A549 (cell line): ENCODE data around the gene PPP2R5C. TPM values are rescaled to one million over a fixed set of nuclear protein-coding genes. Genes with fewer than 3 reads are reported as not detected.

ENCODE experiments used
- ATAC-seq, 2 experiments: fragments of 200-7000 bp in 1 of 2; fragments of >200 bp in 1 of 2; cut with Nextera tagmentation in 1 of 2; cut with Tn5 transposase in 1 of 2; 3 replicates each; pipeline versions ENCODE4 v1.8.0 to v1.9.1; 2018 to 2020; ENCODE audit warnings: mild to moderate bottlenecking in 1 of 2, moderate library complexity in 1 of 2
- CTCF ChIA-PET: fragments of 300-600 bp; sonication (Branson Sonifier 250); formaldehyde crosslinking; extraction: SDS; loops from one replicate; lab custom pipeline; 2021; ENCODE audit warnings: antibody characterized with exemption, inconsistent platforms; lab: Yijun Ruan, JAX
- POLR2A ChIA-PET: fragments of 350-600 bp; formaldehyde crosslinking; extraction: SDS; loops from one replicate; lab custom pipeline; 2021; ENCODE audit warnings: antibody characterized with exemption, inconsistent platforms; lab: Yijun Ruan, JAX
- DNase-seq, 2 experiments: peaks; one replicate each; pipeline versions ENCODE4 v3.0.0 to v3.0.0-alpha.2; 2011 to 2016; ENCODE audit warnings: low read depth in 1 of 2, low spot score in 1 of 2
- FAIRE-seq: peaks from 2 replicates; lab custom pipeline; 2011; peaks lifted over from hg19 to GRCh38; lab: Jason Lieb, UNC
- H3K27ac ChIP-seq, 2 experiments: fragments of >200 bp; sonication (Bioruptor Twin); formaldehyde crosslinking; 3 replicates each; pipeline ENCODE4 v1.5.1; 2016 to 2017
- H3K4me1 ChIP-seq: fragments of >200 bp; sonication (Bioruptor Twin); formaldehyde crosslinking; 3 replicates; pipeline ENCODE4 v1.6.1; 2016
- H3K4me2 ChIP-seq: fragments of >200 bp; sonication (Bioruptor Twin); formaldehyde crosslinking; 3 replicates; pipeline ENCODE4 v1.6.1; 2016
- H3K4me3 ChIP-seq: fragments of >200 bp; sonication (Bioruptor Twin); formaldehyde crosslinking; 3 replicates; pipeline ENCODE4 v1.5.1; 2016
- H3K9me3 ChIP-seq: fragments of >200 bp; sonication (Bioruptor Twin); formaldehyde crosslinking; 3 replicates; pipeline ENCODE4 v1.6.1; 2016
- CBX2 ChIP-seq: fragments of 200-600 bp; sonication (generic); IDR thresholded peaks from 2 replicates; pipeline ENCODE4 v1.6.1; 2016; ENCODE audit warnings: low read depth, mild to moderate bottlenecking, borderline replicate concordance
- CBX8 ChIP-seq: fragments of 200-600 bp; sonication (generic); IDR thresholded peaks from 2 replicates; pipeline ENCODE4 v1.6.1; 2016
- CEBPB ChIP-seq, 2 experiments: fragments of >200 bp in 1 of 2; sonication (Bioruptor Twin) in 1 of 2; formaldehyde crosslinking in 1 of 2; IDR thresholded peaks; 2 replicates each; pipeline ENCODE4 v1.6.1; 2012 to 2016
- CHD4 ChIP-seq: fragments of 200-600 bp; sonication (generic); IDR thresholded peaks from 2 replicates; pipeline ENCODE4 v1.6.1; 2016; ENCODE audit warnings: antibody characterized with exemption, mild to moderate bottlenecking, borderline replicate concordance
- EHF ChIP-seq: fragments of 250-450 bp; sonication (Bioruptor Pico); IDR thresholded peaks from 2 replicates; pipeline ENCODE4 v1.5.0; 2020; ENCODE audit warnings: mild to moderate bottlenecking
- EP300 ChIP-seq, 2 experiments: fragments of >200 bp; sonication (Bioruptor Twin); formaldehyde crosslinking; IDR thresholded peaks; 2 replicates in 1 of 2; 3 replicates in 1 of 2; pipeline ENCODE4 v1.6.1; 2016 to 2017
- FOSB ChIP-seq: fragments of 250-450 bp; sonication (Bioruptor Pico); IDR thresholded peaks from 2 replicates; pipeline ENCODE4 v1.5.0; 2020; ENCODE audit warnings: mild to moderate bottlenecking, moderate library complexity
- GATA3 ChIP-seq: IDR thresholded peaks from 2 replicates; pipeline ENCODE4 v1.6.1; 2012; ENCODE audit warnings: borderline replicate concordance
- HOXB13 ChIP-seq: fragments of 250-450 bp; sonication (Bioruptor Pico); IDR thresholded peaks from 2 replicates; pipeline ENCODE4 v1.5.0; 2020; ENCODE audit warnings: low read depth, mild to moderate bottlenecking, moderate library complexity
- JUN ChIP-seq, 2 experiments: fragments of >200 bp; sonication (Bioruptor Twin); formaldehyde crosslinking; IDR thresholded peaks; 2 replicates in 1 of 2; 3 replicates in 1 of 2; pipeline ENCODE4 v1.6.1; 2016 to 2017
- JUNB ChIP-seq: fragments of >200 bp; sonication (Bioruptor Twin); formaldehyde crosslinking; IDR thresholded peaks from 2 replicates; pipeline ENCODE4 v1.6.1; 2016
- KDM1A ChIP-seq: fragments of 200-600 bp; sonication (generic); IDR thresholded peaks from 2 replicates; pipeline ENCODE4 v1.6.1; 2016; ENCODE audit warnings: low read depth, mild to moderate bottlenecking
- MAFK ChIP-seq: fragments of 450-650 bp; IDR thresholded peaks from 2 replicates; pipeline ENCODE4 v1.6.1; 2014; ENCODE audit not compliant: partially characterized antibody
- MAZ ChIP-seq: fragments of 150-350 bp; IDR thresholded peaks from 2 replicates; pipeline ENCODE4 v1.6.1; 2014; ENCODE audit warnings: antibody characterized with exemption, low read depth, low read length, borderline replicate concordance
- MYC ChIP-seq: IDR thresholded peaks from 2 replicates; pipeline ENCODE4 v1.6.1; 2012; ENCODE audit warnings: mild to moderate bottlenecking, inconsistent platforms, low read length, improper control_type of control experiment, borderline replicate concordance
- NFE2L2 ChIP-seq: fragments of 150-350 bp; conservative IDR thresholded peaks from 2 replicates; pipeline ENCODE4 v1.6.1; 2014; ENCODE audit warnings: low read length
- NPAS2 ChIP-seq: fragments of 250-450 bp; sonication (Bioruptor Pico); IDR thresholded peaks from 2 replicates; pipeline ENCODE4 v1.8.0; 2022; ENCODE audit warnings: mild to moderate bottlenecking, moderate library complexity, borderline replicate concordance
- NR3C1 ChIP-seq: fragments of >200 bp; sonication (Bioruptor Twin); formaldehyde crosslinking; IDR thresholded peaks from 3 replicates; pipeline ENCODE4 v1.6.1; 2017
- PHF8 ChIP-seq: fragments of 200-600 bp; sonication (generic); IDR thresholded peaks from 2 replicates; pipeline ENCODE4 v1.6.1; 2016; ENCODE audit warnings: low read depth, mild to moderate bottlenecking, antibody characterized with exemption, moderate library complexity, borderline replicate concordance
- POLR2A ChIP-seq: IDR thresholded peaks from 2 replicates; pipeline ENCODE4 v1.6.1; 2012; ENCODE audit warnings: mild to moderate bottlenecking, low read length
- POLR2AphosphoS2 ChIP-seq: conservative IDR thresholded peaks from 2 replicates; pipeline ENCODE4 v1.6.1; 2012; ENCODE audit warnings: low read length, improper control_type of control experiment, inconsistent platforms
- RAD21 ChIP-seq, 2 experiments: fragments of >200 bp in 1 of 2; sonication (Bioruptor Twin) in 1 of 2; formaldehyde crosslinking in 1 of 2; IDR thresholded peaks in 1 of 2; conservative IDR thresholded peaks in 1 of 2; 2 replicates in 1 of 2; 3 replicates in 1 of 2; pipeline ENCODE4 v1.6.1; 2012 to 2018; ENCODE audit warnings: inconsistent platforms in 1 of 2
- SMC3 ChIP-seq: fragments of >200 bp; sonication (Bioruptor Twin); formaldehyde crosslinking; IDR thresholded peaks from 3 replicates; pipeline ENCODE4 v1.6.1; 2018; ENCODE audit warnings: inconsistent platforms
- TP53 ChIP-seq: fragments of 250-450 bp; sonication (Bioruptor Pico); IDR thresholded peaks from 2 replicates; pipeline ENCODE4 v1.5.0; 2021; ENCODE audit warnings: mild to moderate bottlenecking, moderate library complexity
- ZC3H11A ChIP-seq: fragments of 450-650 bp; IDR thresholded peaks from 2 replicates; pipeline ENCODE4 v1.6.1; 2014; ENCODE audit warnings: antibody characterized with exemption, mild to moderate bottlenecking
- WGBS: methylation state at CpG from one replicate; pipeline ENCODE4 v1.1.6; 2017; ENCODE audit errors: missing lambda C conversion rate; 5-methylcytosine and 5-hydroxymethylcytosine counted together
- polyA plus RNA-seq, 4 experiments: library from polyadenylated mRNA; depleted of rRNA in 3 of 4; stranded (reverse); fragments of >200 nt; fragmentation: RNase III in 1 of 4; extraction: RNeasy Plus Mini Kit Qiagen cat#74134 plus additional on column Dnase treatment in 1 of 4; gene quantifications; 2 replicates in 3 of 4; 3 replicates in 1 of 4; pipeline ENCODE4 v1.2.3, GENCODE V29; 2011 to 2017
- TF ChIP-seq, protein P1 (sequence below): fragments of >200 bp; sonication (Bioruptor Twin); formaldehyde crosslinking; IDR thresholded peaks from 3 replicates; pipeline ENCODE4 v1.6.1; 2016
- TF ChIP-seq, protein P2 (sequence below): IDR thresholded peaks from 2 replicates; pipeline ENCODE4 v1.6.1; 2012
- TF ChIP-seq, protein P3 (sequence below): IDR thresholded peaks from 2 replicates; pipeline ENCODE4 v1.6.1; 2012
- TF ChIP-seq, protein P4 (sequence below): fragments of >200 bp; sonication (Bioruptor Twin); formaldehyde crosslinking; IDR thresholded peaks from 3 replicates; pipeline ENCODE4 v1.5.1; 2016
- TF ChIP-seq, protein P5 (sequence below): fragments of 450-650 bp; IDR thresholded peaks from 2 replicates; pipeline ENCODE4 v1.6.1; 2014; ENCODE audit warnings: antibody characterized with exemption

PPP2R5C gene
- polyA plus RNA-seq, 2 of the 4 experiments (the other 2 are of a cell fraction): 74.8 to 150 TPM

- TF ChIP-seq NPAS2: no peak
- no peak for TF ChIP-seq NFE2L2
These were observed 127.9 kb downstream of the PPP2R5C start (continued) for GRCh38 chr14:101889366-101889765.

DNA sequence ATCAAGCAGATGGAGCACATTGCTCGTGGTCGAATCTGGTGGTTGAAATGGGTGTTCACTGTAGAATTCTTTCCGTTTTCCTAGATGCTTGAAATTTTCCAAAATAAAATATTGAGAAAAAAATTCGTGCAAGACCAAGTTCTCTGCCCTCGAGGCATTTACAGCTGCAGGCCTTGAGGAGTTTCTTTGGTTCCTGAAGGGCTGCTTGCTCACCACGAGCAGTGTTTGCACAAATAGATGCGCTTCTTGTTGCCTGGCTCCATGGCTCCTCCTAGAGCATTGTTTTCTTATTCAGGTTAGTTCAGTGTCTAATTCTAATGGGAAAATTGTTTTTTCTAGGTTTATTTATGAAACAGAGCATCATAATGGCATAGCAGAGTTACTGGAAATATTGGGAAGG is 128.4 kb downstream of the PPP2R5C start:
- H3K9me3 ChIP-seq: peaks cover 13% of the 10 kb centered on the region; the same call in 2 of the 3 replicates
- no peak overlapping the region for H3K4me3 ChIP-seq
- no peak overlapping the region for H3K4me2 ChIP-seq
- peak in 1 of 2 experiments; percentile 40; a peak in 2 of 6 replicates for ATAC-seq
- peak in 1 of 2 experiments; percentile 27 for DNase-seq
- WGBS: 79% methylated on average over 7 of the region's 7 CpGs
- TF ChIP-seq GATA3: no peak
- no peak for TF ChIP-seq ZC3H11A
- no peak for TF ChIP-seq CHD4
- TF ChIP-seq MYC: no peak
- 0 out of 3 replicates have a peak, but pooled peaks have one; percentile 7 for TF ChIP-seq SMC3
- TF ChIP-seq NR3C1: no peak
- TF ChIP-seq HOXB13 (CRISPR knock-in tag): no peak
- 0 out of 5 replicates have a peak, but pooled peaks of 1 of the 2 experiments have one; percentile 16 for TF ChIP-seq RAD21 (conservative IDR thresholded peaks at IDR 0.05 in 1 of 2, IDR thresholded peaks at IDR 0.05 in 1 of 2)
- TF ChIP-seq POLR2AphosphoS2: no peak
- no peak for TF ChIP-seq CBX8
- no peak for TF ChIP-seq JUNB
- TF ChIP-seq CEBPB (IDR thresholded peaks at IDR 0.05): no peak
- POLR2A ChIA-PET: no interaction called here
- CTCF ChIA-PET: interaction anchor here (0.6 to 1.9 kb wide), 2 partner anchors 19 to 119 kb away, joined by 3 to 8 read pairs; no protein-coding TSS in a partner anchor
- H3K4me1 ChIP-seq: no peaks in the 10 kb centered on the region
- FAIRE-seq: no peak
- H3K27ac ChIP-seq: no peak overlapping the region

DNA sequence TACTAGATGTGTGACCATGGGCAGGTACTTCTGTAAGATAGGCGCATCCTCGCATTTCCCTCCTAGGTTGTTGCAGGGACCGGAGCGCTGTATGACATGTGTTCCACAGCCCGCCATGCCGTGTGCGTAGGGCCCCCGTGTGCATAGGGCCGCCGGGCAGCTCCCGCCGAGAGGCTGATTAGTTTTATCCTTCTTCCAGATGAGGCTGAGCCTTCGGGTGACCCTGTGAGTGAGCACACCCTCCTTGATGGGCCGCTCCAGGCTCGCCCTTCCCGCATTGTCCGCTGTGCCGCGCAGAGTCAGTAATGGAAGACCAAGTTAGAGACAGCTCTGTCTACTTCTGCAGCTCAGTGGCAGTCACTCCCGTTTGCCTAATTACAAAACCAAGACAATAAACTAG is 130.0 kb downstream of the PPP2R5C start:
- DNase-seq: no peak
- Histone ChIP-seq H3K9me3 (0 out of 3 replicates have a peak, but pooled peaks cover 4% of the 10 kb centered on the region), H3K4me1 (no peaks in the 10 kb centered on the region), H3K4me2 (no peak overlapping the region), H3K27ac (no peak overlapping the region), H3K4me3 (no peak overlapping the region)
- WGBS: 98% methylated on average over 20 of the region's 20 CpGs
- ChIA-PET POLR2A (no interaction called here), CTCF (interaction anchor here (1.1 kb wide), 1 partner anchor 31 kb away, joined by 3 read pairs; no protein-coding TSS in a partner anchor)
- no peak for FAIRE-seq
- ATAC-seq: no peak
- TF ChIP-seq JUN (IDR thresholded peaks at IDR 0.05): no peak
- TF ChIP-seq, protein P1, sequence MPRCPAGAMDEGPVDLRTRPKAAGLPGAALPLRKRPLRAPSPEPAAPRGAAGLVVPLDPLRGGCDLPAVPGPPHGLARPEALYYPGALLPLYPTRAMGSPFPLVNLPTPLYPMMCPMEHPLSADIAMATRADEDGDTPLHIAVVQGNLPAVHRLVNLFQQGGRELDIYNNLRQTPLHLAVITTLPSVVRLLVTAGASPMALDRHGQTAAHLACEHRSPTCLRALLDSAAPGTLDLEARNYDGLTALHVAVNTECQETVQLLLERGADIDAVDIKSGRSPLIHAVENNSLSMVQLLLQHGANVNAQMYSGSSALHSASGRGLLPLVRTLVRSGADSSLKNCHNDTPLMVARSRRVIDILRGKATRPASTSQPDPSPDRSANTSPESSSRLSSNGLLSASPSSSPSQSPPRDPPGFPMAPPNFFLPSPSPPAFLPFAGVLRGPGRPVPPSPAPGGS: no peak
- TF ChIP-seq, protein P2, sequence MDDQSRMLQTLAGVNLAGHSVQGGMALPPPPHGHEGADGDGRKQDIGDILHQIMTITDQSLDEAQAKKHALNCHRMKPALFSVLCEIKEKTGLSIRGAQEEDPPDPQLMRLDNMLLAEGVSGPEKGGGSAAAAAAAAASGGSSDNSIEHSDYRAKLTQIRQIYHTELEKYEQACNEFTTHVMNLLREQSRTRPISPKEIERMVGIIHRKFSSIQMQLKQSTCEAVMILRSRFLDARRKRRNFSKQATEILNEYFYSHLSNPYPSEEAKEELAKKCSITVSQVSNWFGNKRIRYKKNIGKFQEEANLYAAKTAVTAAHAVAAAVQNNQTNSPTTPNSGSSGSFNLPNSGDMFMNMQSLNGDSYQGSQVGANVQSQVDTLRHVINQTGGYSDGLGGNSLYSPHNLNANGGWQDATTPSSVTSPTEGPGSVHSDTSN: no peak
- TF ChIP-seq EHF (CRISPR knock-in tag): no peak
- TF ChIP-seq MYC: no peak
- no peak for TF ChIP-seq PHF8
- TF ChIP-seq KDM1A: no peak
- TF ChIP-seq POLR2AphosphoS2: no peak
- TF ChIP-seq CBX8: no peak
- TF ChIP-seq, protein P3, sequence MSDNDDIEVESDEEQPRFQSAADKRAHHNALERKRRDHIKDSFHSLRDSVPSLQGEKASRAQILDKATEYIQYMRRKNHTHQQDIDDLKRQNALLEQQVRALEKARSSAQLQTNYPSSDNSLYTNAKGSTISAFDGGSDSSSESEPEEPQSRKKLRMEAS: no peak
- TF ChIP-seq, protein P4, sequence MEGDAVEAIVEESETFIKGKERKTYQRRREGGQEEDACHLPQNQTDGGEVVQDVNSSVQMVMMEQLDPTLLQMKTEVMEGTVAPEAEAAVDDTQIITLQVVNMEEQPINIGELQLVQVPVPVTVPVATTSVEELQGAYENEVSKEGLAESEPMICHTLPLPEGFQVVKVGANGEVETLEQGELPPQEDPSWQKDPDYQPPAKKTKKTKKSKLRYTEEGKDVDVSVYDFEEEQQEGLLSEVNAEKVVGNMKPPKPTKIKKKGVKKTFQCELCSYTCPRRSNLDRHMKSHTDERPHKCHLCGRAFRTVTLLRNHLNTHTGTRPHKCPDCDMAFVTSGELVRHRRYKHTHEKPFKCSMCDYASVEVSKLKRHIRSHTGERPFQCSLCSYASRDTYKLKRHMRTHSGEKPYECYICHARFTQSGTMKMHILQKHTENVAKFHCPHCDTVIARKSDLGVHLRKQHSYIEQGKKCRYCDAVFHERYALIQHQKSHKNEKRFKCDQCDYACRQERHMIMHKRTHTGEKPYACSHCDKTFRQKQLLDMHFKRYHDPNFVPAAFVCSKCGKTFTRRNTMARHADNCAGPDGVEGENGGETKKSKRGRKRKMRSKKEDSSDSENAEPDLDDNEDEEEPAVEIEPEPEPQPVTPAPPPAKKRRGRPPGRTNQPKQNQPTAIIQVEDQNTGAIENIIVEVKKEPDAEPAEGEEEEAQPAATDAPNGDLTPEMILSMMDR: no peak
- TF ChIP-seq MAFK: no peak
- no peak for TF ChIP-seq POLR2A
- TF ChIP-seq, protein P5, sequence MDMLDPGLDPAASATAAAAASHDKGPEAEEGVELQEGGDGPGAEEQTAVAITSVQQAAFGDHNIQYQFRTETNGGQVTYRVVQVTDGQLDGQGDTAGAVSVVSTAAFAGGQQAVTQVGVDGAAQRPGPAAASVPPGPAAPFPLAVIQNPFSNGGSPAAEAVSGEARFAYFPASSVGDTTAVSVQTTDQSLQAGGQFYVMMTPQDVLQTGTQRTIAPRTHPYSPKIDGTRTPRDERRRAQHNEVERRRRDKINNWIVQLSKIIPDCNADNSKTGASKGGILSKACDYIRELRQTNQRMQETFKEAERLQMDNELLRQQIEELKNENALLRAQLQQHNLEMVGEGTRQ: no peak
- TF ChIP-seq FOSB (CRISPR knock-in tag): no peak
- no peak for TF ChIP-seq TP53 (CRISPR knock-in tag)
- no peak for TF ChIP-seq MAZ
- TF ChIP-seq EP300 (IDR thresholded peaks at IDR 0.05): no peak
- TF ChIP-seq CBX2: no peak
- TF ChIP-seq RAD21 (conservative IDR thresholded peaks at IDR 0.05 in 1 of 2, IDR thresholded peaks at IDR 0.05 in 1 of 2): no peak
